Activated naive CD4-positive, alpha-beta T cell treated with anti-CD3 and anti-CD28 coated beads for 36 hours (primary cell): ENCODE measurements around the gene ZSCAN9. TPM values are rescaled to one million over a fixed set of nuclear protein-coding genes. Genes with fewer than 3 reads are reported as not detected.
A peak's percentile ranks its signal among the peaks of the same experiment; 100 is the strongest.

Source experiments
- CTCF ChIA-PET: fragments of 350-600 bp; sonication (Branson Sonifier 250); formaldehyde crosslinking; loops from one replicate; lab custom pipeline; 2021; ENCODE audit warnings: antibody characterized with exemption; lab: Charles Lee
- DNase-seq: peaks from one replicate; pipeline ENCODE4 v3.0.0-alpha.2; 2020
- H3K27ac Mint-ChIP-seq: one replicate; pipeline ENCODE4 v1.8.0; 2021; ENCODE audit warnings: mild to moderate bottlenecking, mixed read lengths
- H3K27me3 Mint-ChIP-seq: one replicate; pipeline ENCODE4 v1.8.0; 2021; ENCODE audit warnings: low read depth, mixed read lengths
- H3K36me3 Mint-ChIP-seq: one replicate; pipeline ENCODE4 v1.8.0; 2021; ENCODE audit warnings: low read depth, mixed read lengths
- H3K4me1 Mint-ChIP-seq: one replicate; pipeline ENCODE4 v1.8.0; 2021; ENCODE audit warnings: low read depth, mixed read lengths
- H3K4me3 Mint-ChIP-seq: one replicate; pipeline ENCODE4 v1.8.0; 2021; ENCODE audit warnings: mild to moderate bottlenecking, moderate library complexity, mixed read lengths
- H3K9me3 Mint-ChIP-seq: one replicate; pipeline ENCODE4 v1.8.0; 2021; ENCODE audit warnings: mixed read lengths
- intact Hi-C: fragments of 100-400 bp; cut with micrococcal nuclease; formaldehyde crosslinking; loops from one replicate; pipeline ENCODE4 v1.15.1; 2023
- total RNA-seq, 2 experiments: library from RNA; stranded (reverse); gene quantifications; one replicate each; pipeline ENCODE4 v1.2.3, GENCODE V29; 2021

Gene ZSCAN9
- total RNA-seq, 2 experiments from 2014 or later: 0.74 to 0.88 TPM

- no peak overlapping the region for H3K27ac Mint-ChIP-seq
- peaks cover 20% of the 10 kb centered on the region for H3K27me3 Mint-ChIP-seq
- no peaks in the 10 kb centered on the region for H3K9me3 Mint-ChIP-seq
- CTCF ChIA-PET: no interaction called here
- intact Hi-C loops: no loop called here
- DNase-seq: no peak
- H3K4me3 Mint-ChIP-seq: no peak overlapping the region
- H3K4me1 Mint-ChIP-seq: no peaks in the 10 kb centered on the region
- no peaks in the 10 kb centered on the region for H3K36me3 Mint-ChIP-seq
Measured at GRCh38 chr6:28232785-28233184, 7.7 kb downstream of the ZSCAN9 start.

GRCh38 chr6:28235912-28236452 is 10.9 kb downstream of the ZSCAN9 start:
- CTCF ChIA-PET: no interaction called here
- H3K4me3 Mint-ChIP-seq: no peak overlapping the region
- peaks cover 18% of the 10 kb centered on the region for H3K27me3 Mint-ChIP-seq
- DNase-seq: no peak
- H3K36me3 Mint-ChIP-seq: no peaks in the 10 kb centered on the region
- H3K27ac Mint-ChIP-seq: no peak overlapping the region
- H3K9me3 Mint-ChIP-seq: no peaks in the 10 kb centered on the region
- no peaks in the 10 kb centered on the region for H3K4me1 Mint-ChIP-seq
- intact Hi-C loops: no loop called here

- Mint-ChIP-seq H3K36me3 (peaks cover 5% of the 10 kb centered on the region), H3K27me3 (peaks cover 9% of the 10 kb centered on the region), H3K4me3 (no peak overlapping the region), H3K27ac (no peak overlapping the region), H3K9me3 (no peaks in the 10 kb centered on the region), H3K4me1 (no peaks in the 10 kb centered on the region)
- DNase-seq: no peak
- CTCF ChIA-PET: no interaction called here
- intact Hi-C loops: no loop called here
Measured at GRCh38 chr6:28239636-28240035, 14.6 kb downstream of the ZSCAN9 start.

- intact Hi-C loops: no loop called here
- CTCF ChIA-PET: no interaction called here
Measured at GRCh38 chr6:28240471-28240870, 15.4 kb downstream of the ZSCAN9 start.

GRCh38 chr6:28243946-28244345 is 18.9 kb downstream of the ZSCAN9 start:
- CTCF ChIA-PET: no interaction called here
- Mint-ChIP-seq H3K9me3 (no peaks in the 10 kb centered on the region), H3K4me3 (no peak overlapping the region), H3K27me3 (no peaks in the 10 kb centered on the region), H3K4me1 (peaks cover 3% of the 10 kb centered on the region), H3K27ac (no peak overlapping the region), H3K36me3 (peaks cover 30% of the 10 kb centered on the region)
- intact Hi-C loops: no loop called here
- no peak for DNase-seq

More at GRCh38 chr6:28240471-28240870, 15.4 kb downstream of the ZSCAN9 start:
- Mint-ChIP-seq H3K27ac (no peak overlapping the region), H3K9me3 (no peaks in the 10 kb centered on the region), H3K36me3 (peaks cover 10% of the 10 kb centered on the region), H3K27me3 (peaks cover 5% of the 10 kb centered on the region), H3K4me3 (no peak overlapping the region), H3K4me1 (no peaks in the 10 kb centered on the region)
- DNase-seq: no peak

- Mint-ChIP-seq H3K4me3 (no peak overlapping the region), H3K27ac (no peak overlapping the region), H3K36me3 (peaks cover 30% of the 10 kb centered on the region), H3K27me3 (no peaks in the 10 kb centered on the region), H3K9me3 (no peaks in the 10 kb centered on the region), H3K4me1 (peaks cover 10% of the 10 kb centered on the region)
- intact Hi-C loops: no loop called here
- no peak for DNase-seq
- CTCF ChIA-PET: interaction anchor here (0.6 kb wide), 1 partner anchor 207 kb away, joined by 3 read pairs; no protein-coding TSS in a partner anchor
Measured at GRCh38 chr6:28245206-28245941, 20.3 kb downstream of the ZSCAN9 start.

- Mint-ChIP-seq H3K27me3 (no peaks in the 10 kb centered on the region), H3K4me3 (no peak overlapping the region), H3K27ac (no peak overlapping the region), H3K36me3 (peaks cover 30% of the 10 kb centered on the region), H3K4me1 (peaks cover 23% of the 10 kb centered on the region), H3K9me3 (no peaks in the 10 kb centered on the region)
- no peak for DNase-seq
- intact Hi-C loops: no loop called here
- CTCF ChIA-PET: interaction anchor here (2.0 kb wide), 1 partner anchor 107 kb away, joined by 8 read pairs; no protein-coding TSS in a partner anchor
Measured at GRCh38 chr6:28248916-28249315, 23.8 kb downstream of the ZSCAN9 start.

- H3K4me3 Mint-ChIP-seq: peak overlapping the region; percentile 50
- no peaks in the 10 kb centered on the region for H3K9me3 Mint-ChIP-seq
- no peaks in the 10 kb centered on the region for H3K27me3 Mint-ChIP-seq
- no peak overlapping the region for H3K27ac Mint-ChIP-seq
- H3K4me1 Mint-ChIP-seq: peaks cover 23% of the 10 kb centered on the region
- CTCF ChIA-PET: interaction anchor here (1.1 to 2.0 kb wide), 2 partner anchors 18 to 105 kb away, joined by 4 to 8 read pairs; no protein-coding TSS in a partner anchor
- intact Hi-C loops: no loop called here
- DNase-seq: no peak
- H3K36me3 Mint-ChIP-seq: peaks cover 17% of the 10 kb centered on the region
Measured at GRCh38 chr6:28250747-28251146, 25.7 kb downstream of the ZSCAN9 start.

GRCh38 chr6:28251661-28252008 is 26.6 kb downstream of the ZSCAN9 start:
- Mint-ChIP-seq H3K36me3 (peaks cover 9% of the 10 kb centered on the region), H3K4me1 (peaks cover 23% of the 10 kb centered on the region), H3K27ac (peak overlapping the region; percentile 83), H3K27me3 (no peaks in the 10 kb centered on the region), H3K4me3 (peak overlapping the region; percentile 89), H3K9me3 (no peaks in the 10 kb centered on the region)
- peak; percentile 35 for DNase-seq
- CTCF ChIA-PET: interaction anchor here (1.0 kb wide), 1 partner anchor 105 kb away, joined by 5 read pairs; no protein-coding TSS in a partner anchor
- intact Hi-C loops: loop anchor here (1.0 kb wide), 4 partner anchors 16 to 148 kb away; partner anchors contain the start of genes ZKSCAN8, ZSCAN12 and ZSCAN26

GRCh38 chr6:28252009-28252975 is 27.2 kb downstream of the ZSCAN9 start, which contains the start of gene ZKSCAN4:
TSS of gene ZKSCAN4 (minus strand) at chr6:28252269. CDS start at chr6:28251980, 289 bp downstream.
- intact Hi-C loops: loop anchor here (1.0 kb wide), 4 partner anchors 15 to 147 kb away; partner anchors contain the start of genes ZKSCAN8, ZSCAN12 and ZSCAN26
- H3K4me3 Mint-ChIP-seq: peak within 1 kb of the TSS; percentile 89
- peak; percentile 88 for DNase-seq
- H3K9me3 Mint-ChIP-seq: no peaks in the 10 kb centered on the region
- no peaks in the 10 kb centered on the region for H3K27me3 Mint-ChIP-seq
- peaks cover 7% of the 10 kb centered on the region for H3K36me3 Mint-ChIP-seq
- CTCF ChIA-PET: interaction anchor here (1.0 kb wide), 1 partner anchor 104 kb away, joined by 5 read pairs; no protein-coding TSS in a partner anchor
- peaks cover 23% of the 10 kb centered on the region for H3K4me1 Mint-ChIP-seq
- peak within 1 kb of the TSS; percentile 83 for H3K27ac Mint-ChIP-seq

- H3K36me3 Mint-ChIP-seq: peaks cover 4% of the 10 kb centered on the region
- H3K9me3 Mint-ChIP-seq: peaks cover 4% of the 10 kb centered on the region
- CTCF ChIA-PET: interaction anchor here (1.6 kb wide), 1 partner anchor 12 kb away, joined by 6 read pairs; no protein-coding TSS in a partner anchor
- peak; percentile 42 for DNase-seq
- peaks cover 25% of the 10 kb centered on the region for H3K4me1 Mint-ChIP-seq
- peaks cover 3% of the 10 kb centered on the region for H3K27me3 Mint-ChIP-seq
- intact Hi-C loops: no loop called here
- no peak overlapping the region for H3K4me3 Mint-ChIP-seq
- no peak overlapping the region for H3K27ac Mint-ChIP-seq
Measured at GRCh38 chr6:28254121-28254519, 29.0 kb downstream of the ZSCAN9 start.

GRCh38 chr6:28257042-28257441 is 32.0 kb downstream of the ZSCAN9 start:
- Mint-ChIP-seq H3K4me3 (no peak overlapping the region), H3K27me3 (peaks cover 3% of the 10 kb centered on the region), H3K4me1 (peaks cover 12% of the 10 kb centered on the region), H3K27ac (no peak overlapping the region), H3K36me3 (peaks cover 4% of the 10 kb centered on the region), H3K9me3 (peaks cover 4% of the 10 kb centered on the region)
- intact Hi-C loops: no loop called here
- CTCF ChIA-PET: no interaction called here
- DNase-seq: no peak
